ENCODE measurements around the gene SPTLC3.

SPTLC3 gene

GRCh38 chr20:13200767-13201500 is 192.2 kb downstream of the SPTLC3 start:
- DNase-seq: no peak

DNA sequence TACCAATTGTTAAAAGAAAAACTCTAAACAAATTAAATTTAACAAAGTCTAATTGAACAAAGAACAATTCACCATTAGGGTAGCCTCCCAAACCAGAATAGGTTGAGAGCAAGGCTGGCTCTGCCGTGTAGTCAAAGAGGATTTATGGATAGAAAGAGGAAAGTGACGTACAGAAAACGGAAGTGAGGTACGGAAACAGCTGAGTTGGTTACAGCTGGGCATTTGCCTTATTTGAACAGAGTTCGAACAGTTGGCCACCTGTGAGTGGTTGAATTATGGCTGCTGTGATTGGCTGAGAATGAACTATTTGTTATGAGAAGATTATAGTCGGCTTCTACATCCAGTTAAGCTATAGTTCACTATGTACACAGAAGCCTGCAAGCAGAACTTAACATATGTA is 193.8 kb downstream of the SPTLC3 start:
- DNase-seq: no peak

DNA sequence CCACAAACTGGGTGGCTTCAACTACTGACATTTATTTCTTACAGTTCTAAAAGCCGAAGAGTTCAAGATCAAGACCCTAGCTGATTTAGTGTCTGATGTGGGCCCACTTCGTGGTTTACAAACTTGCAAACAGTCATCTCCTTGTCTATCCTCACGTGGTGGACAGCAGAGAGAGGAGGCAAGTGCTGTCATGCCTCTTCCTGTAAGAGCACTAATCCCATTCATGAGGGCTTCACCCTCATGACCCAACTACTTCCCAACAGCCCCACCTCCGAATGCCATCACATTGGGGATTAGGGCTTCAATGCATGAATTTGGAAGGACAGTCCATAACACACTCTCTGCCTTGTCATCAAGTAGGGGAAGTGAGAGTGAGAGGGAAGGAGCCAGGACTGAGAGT is 196.7 kb downstream of the SPTLC3 start:
- no peak for DNase-seq

GRCh38 chr20:13205848-13206434 is 197.2 kb downstream of the SPTLC3 start:
- no peak for DNase-seq

DNA sequence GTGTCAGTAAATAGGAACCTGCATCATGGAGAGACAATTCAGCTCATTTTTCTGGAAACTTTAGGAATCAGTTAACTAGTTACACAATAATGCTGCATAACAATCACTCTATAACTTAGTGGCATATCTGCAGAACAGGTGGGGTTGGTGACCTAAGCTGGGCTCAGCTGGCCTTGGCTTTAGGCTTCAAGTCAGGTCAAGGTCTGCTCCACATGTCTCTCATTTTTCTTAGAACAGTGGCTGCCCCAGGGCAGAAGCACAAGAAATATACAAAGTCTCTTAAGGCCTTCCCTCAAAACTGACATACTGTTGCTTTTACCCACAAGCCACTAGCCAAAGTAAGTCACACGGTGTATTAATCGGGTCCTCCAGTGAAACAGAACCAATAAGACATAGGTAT is 198.2 kb downstream of the SPTLC3 start:
- no peak for DNase-seq

DNA sequence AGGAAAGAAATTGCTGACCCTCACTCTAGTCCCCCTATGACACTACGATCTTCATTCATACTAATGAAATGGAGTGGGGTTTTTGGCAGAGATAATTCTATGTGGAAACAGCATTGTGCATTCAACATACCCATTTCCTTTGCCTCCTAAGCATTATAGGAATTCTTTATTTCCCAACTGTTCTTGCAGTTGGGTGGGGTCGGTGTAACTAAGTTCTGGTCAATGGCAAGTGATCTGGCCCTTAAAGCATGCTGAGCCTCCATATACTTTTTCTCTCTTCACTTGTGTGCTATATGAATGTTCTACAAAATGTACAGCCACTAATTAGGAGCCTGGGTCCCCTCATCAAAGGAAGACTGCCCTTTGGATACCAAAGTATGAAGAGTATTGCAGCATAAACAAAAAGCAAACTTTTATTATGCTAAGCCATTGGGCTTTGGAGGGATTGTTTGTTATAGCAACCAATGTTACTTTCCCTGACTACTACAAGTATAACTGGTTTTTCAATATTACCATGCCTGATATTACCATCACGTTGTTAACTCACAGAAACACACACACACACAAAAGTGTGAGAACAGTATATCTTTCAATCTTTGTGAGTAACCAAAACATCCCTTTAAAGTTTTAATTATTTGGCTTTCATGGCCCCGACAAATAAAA is 203.3 kb downstream of the SPTLC3 start:
- DNase-seq: no peak

DNA sequence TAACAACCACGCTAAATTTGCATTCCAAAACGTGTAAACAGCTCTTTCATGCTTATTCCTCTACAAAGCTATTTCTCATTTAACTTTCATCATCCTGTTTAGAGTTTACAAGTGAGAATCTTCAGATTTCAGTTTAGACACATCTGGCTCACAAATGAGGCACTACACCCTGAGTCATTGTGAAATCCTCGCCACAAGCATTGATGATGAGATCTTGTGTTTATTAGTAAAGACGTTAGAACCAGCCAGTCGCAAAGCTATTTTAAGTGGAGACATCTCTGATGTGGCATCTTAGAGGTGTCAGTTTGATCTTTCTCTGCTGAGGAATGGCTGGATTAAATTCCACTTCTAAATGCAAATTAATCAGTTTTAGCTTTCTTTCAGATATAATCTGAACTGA is 204.0 kb downstream of the SPTLC3 start:
- DNase-seq: no peak

GRCh38 chr20:13213335-13213734 is 204.6 kb downstream of the SPTLC3 start:
- no peak for DNase-seq

- no peak for DNase-seq
These were observed 207.8 kb downstream of the SPTLC3 start for GRCh38 chr20:13216533-13216932.
